LNCAP (cell line): ENCODE data around the gene BTC.

ENCODE experiments used
- TF ChIP-seq, protein P1 (sequence below): fragments of 450-650 bp; IDR thresholded peaks from 2 replicates; pipeline ENCODE4 v1.5.1; 2017; ENCODE audit warnings: mild to moderate bottlenecking

The BTC gene

DNA sequence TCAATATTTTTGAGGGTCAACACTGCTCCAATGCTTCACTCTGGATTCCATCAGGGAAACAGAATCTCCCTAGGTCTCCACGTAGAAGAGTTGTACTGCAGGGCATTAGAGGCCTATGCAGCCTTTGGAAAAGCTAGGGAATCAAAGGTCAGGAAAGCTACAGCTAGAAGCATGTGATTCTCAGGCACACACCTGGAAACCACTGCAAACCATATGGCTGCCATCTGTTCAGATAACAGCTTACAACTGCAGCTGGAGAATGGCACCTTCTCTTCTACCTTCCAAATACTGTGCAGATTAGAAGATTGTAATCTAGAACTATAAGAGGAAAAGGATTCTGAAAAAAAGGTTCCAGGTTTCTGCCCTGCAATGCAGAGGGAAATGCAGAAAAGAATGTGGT is 60.6 kb downstream of the BTC start:
- TF ChIP-seq, protein P1, sequence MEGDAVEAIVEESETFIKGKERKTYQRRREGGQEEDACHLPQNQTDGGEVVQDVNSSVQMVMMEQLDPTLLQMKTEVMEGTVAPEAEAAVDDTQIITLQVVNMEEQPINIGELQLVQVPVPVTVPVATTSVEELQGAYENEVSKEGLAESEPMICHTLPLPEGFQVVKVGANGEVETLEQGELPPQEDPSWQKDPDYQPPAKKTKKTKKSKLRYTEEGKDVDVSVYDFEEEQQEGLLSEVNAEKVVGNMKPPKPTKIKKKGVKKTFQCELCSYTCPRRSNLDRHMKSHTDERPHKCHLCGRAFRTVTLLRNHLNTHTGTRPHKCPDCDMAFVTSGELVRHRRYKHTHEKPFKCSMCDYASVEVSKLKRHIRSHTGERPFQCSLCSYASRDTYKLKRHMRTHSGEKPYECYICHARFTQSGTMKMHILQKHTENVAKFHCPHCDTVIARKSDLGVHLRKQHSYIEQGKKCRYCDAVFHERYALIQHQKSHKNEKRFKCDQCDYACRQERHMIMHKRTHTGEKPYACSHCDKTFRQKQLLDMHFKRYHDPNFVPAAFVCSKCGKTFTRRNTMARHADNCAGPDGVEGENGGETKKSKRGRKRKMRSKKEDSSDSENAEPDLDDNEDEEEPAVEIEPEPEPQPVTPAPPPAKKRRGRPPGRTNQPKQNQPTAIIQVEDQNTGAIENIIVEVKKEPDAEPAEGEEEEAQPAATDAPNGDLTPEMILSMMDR, result no peak

DNA sequence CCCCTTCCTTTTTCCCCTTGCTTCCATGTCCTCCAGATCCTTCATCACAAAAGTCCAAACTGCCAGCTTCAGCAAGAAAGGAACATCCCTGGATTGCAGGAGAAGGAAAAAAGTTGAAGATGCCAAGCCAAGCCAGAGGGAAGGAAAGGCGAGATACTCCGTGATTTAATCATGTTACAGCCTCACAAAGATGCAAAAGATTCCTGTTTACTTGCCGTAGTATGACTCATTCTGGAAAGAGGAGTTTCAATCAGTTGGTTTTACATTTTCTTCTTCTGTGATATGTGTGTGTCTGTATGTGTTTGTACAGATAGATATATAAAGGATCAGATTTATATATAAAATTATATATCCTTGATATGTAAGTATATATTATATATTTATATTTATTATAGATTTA is 69.3 kb downstream of the BTC start:
- TF ChIP-seq, protein P1, result no peak

DNA sequence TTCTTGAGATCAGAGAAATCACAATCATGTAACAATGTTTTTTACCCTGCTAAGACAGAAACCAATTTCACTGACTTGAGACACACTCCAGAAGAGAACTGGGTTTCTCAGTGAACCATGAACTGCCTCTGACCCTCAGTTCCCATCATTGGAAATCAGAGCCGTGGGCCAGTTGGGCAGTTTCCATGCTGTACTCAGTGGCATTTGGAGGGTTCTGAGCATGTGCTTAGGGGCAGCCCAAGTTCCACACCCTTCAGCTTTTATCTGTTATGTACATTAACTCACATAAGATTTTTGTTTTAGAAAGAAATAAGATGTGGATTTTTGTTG is 77.9 kb downstream of the BTC start:
- TF ChIP-seq, protein P1, result no peak

DNA sequence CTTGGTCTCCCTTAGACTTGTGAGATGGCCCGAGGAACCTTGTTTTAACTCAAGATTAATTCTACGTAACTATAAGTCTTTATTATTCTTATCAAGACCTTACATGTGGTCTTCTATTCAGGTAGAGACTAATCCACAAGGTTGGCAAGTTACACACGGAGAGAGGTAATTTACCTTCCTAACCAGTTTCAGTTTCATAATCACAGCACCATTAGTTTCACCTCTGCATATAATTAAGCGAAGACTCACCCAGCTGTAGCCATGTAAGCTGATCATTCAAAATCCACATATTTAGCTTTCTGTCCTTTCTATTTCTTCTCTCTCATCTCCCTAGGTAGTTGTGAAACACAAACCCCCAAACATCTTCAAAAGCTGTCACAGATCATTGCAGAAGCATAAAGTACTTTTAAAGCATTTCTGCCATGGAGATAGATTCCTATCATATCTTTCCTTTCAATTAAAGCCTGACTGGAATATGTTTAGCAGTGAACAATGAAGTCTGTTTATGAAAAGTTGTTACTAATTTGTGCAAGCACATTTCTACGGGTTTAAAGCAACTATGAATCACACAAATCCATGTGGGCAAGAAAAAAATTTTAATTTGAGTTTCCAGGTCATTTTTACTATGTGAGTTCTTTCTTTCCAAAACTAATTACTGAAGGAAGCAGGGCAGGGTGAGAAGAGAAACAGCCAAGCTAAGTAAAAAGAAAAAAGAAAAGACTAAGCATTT is 78.5 kb downstream of the BTC start:
- TF ChIP-seq, protein P1, result no peak

DNA sequence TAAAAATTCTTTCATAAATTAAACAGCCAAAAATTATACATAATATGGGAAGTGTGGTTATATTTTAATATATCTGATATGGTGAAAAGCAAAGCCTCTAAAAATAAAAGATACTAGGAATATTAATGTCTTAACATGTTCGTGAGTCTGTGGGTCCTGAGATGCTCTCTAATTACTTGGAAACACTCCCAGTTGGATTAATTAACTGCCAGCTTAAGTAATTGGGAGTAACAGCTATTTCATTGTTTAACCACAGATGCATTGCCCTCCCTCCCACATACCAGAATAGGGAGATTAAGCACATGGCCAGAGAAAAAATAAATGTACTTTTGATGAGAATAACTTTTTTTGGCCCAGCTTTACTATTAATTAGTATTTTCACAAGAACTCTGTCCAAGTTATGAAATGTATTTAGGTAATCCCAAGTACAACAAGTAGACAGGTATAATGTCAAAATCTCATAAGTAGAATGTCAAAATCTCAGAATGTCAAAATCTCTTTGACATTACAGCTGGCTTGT is 79.7 kb downstream of the BTC start:
- TF ChIP-seq, protein P1, result no peak
